DOHH2 (cell line): ENCODE results near the gene CD2AP.

Experiments used
- H3F3A ChIP-seq: fragments of 200-600 bp; sonication (generic), shearing (Covaris generic); 2 replicates; pipeline ENCODE4 v1.6.0; 2016; ENCODE audit warnings: antibody characterized with exemption, mild to moderate bottlenecking; ENCODE audit not compliant: control insufficient read depth, insufficient read depth
- H3K27ac ChIP-seq: fragments of 200-600 bp; sonication (generic); 2 replicates; pipeline ENCODE4 v1.5.1; 2014; ENCODE audit warnings: low read depth, mild to moderate bottlenecking, low read length, moderate library complexity
- H3K27me3 ChIP-seq: fragments of 200-600 bp; sonication (generic); 2 replicates; pipeline ENCODE4 v1.6.1; 2014; ENCODE audit warnings: mild to moderate bottlenecking, low read length, mixed read lengths; ENCODE audit not compliant: control insufficient read depth
- H3K36me3 ChIP-seq: fragments of 200-600 bp; sonication (generic); 2 replicates; pipeline ENCODE4 v1.6.1; 2014; ENCODE audit warnings: mild to moderate bottlenecking, low read length, moderate library complexity, mixed read lengths; ENCODE audit not compliant: control insufficient read depth
- H3K4me1 ChIP-seq: fragments of 200-600 bp; sonication (generic); 2 replicates; pipeline ENCODE4 v1.6.1; 2014; ENCODE audit warnings: mild to moderate bottlenecking, low read length, mixed read lengths; ENCODE audit not compliant: control insufficient read depth
- H3K4me2 ChIP-seq: fragments of 200-600 bp; sonication (generic); 2 replicates; pipeline ENCODE4 v1.6.0; 2014; ENCODE audit warnings: mild to moderate bottlenecking, low read length, moderate library complexity
- H3K4me3 ChIP-seq: fragments of 200-600 bp; sonication (generic); 2 replicates; pipeline ENCODE4 v1.5.1; 2014; ENCODE audit warnings: mild to moderate bottlenecking, low read length, mixed read lengths
- H3K79me2 ChIP-seq: fragments of 200-600 bp; sonication (generic); 2 replicates; pipeline ENCODE4 v1.6.1; 2014; ENCODE audit warnings: mild to moderate bottlenecking, low read length, mixed read lengths; ENCODE audit not compliant: control insufficient read depth
- H3K9me2 ChIP-seq: fragments of 200-600 bp; sonication (generic); replicated peaks from 2 replicates; pipeline ENCODE4 v1.6.1; 2014; ENCODE audit warnings: mild to moderate bottlenecking, low read length, mixed read lengths; ENCODE audit not compliant: control insufficient read depth
- H3K9me3 ChIP-seq: fragments of 200-600 bp; sonication (generic); 2 replicates; pipeline ENCODE4 v1.6.1; 2014; ENCODE audit warnings: antibody characterized with exemption, low read length, mixed read lengths; ENCODE audit not compliant: control insufficient read depth, insufficient read depth
- H4K20me1 ChIP-seq: fragments of 200-600 bp; sonication (generic); 2 replicates; pipeline ENCODE4 v1.6.0; 2014; ENCODE audit warnings: low read depth, mild to moderate bottlenecking, antibody characterized with exemption, low read length, moderate library complexity; ENCODE audit not compliant: control insufficient read depth, insufficient read depth
- EZH2phosphoT487 ChIP-seq: fragments of 200-600 bp; sonication (generic); IDR thresholded peaks from 2 replicates; pipeline ENCODE4 v1.6.1; 2017; ENCODE audit warnings: borderline replicate concordance, mild to moderate bottlenecking, antibody characterized with exemption, low read length, moderate library complexity, mixed read lengths
- TF ChIP-seq, protein P1 (sequence below): fragments of 200-600 bp; sonication (generic); IDR thresholded peaks from one replicate; pipeline ENCODE4 v1.5.1; 2014; ENCODE audit warnings: antibody characterized with exemption, mild to moderate bottlenecking, low read depth, low read length; ENCODE audit not compliant: poor library complexity, severe bottlenecking

The CD2AP gene

DNA sequence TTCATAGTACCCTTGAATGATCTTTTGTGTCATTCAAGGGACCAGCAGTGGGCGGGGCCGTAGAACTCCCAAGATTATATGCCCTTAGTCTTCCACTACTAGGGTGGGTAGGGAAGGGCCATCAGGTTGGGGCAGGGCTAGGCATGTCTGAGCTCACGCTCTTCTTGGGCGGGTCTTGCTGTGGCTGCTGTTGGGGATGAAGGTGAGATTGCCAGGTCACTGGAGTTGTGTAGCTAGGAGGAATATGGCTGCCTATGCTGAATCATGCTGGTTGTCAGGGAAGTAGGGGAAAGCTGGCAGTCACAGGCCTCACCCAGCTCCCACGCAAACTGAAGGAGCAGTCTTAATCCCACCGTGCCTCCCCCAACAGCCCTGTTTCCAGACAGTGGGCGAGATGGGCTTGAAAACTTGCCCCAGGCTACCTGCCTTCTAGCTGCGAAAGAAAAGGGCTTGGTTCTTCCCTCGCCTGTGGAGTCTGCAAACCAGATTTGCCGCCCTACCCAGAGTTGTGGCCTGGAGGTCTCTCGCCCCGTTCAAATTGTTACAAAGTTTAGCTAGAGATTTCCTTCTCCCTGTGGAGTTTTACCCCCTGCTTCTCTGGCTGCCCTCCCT, 144.4 kb downstream of the CD2AP start:
- Histone ChIP-seq H3K4me2 (no peak overlapping the region), H4K20me1 (no peaks in the 10 kb centered on the region), H3K27ac (no peak overlapping the region), H3K79me2 (no peaks in the 10 kb centered on the region), H3F3A (peaks cover 2% of the 10 kb centered on the region; the same call in 1 of the 2 replicates), H3K4me3 (no peak overlapping the region), H3K36me3 (peaks cover 47% of the 10 kb centered on the region), H3K9me3 (no peaks in the 10 kb centered on the region), H3K9me2 (no peaks in the 10 kb centered on the region), H3K27me3 (no peaks in the 10 kb centered on the region), H3K4me1 (no peaks in the 10 kb centered on the region)
- no peak for TF ChIP-seq EZH2phosphoT487
- TF ChIP-seq, protein P1, sequence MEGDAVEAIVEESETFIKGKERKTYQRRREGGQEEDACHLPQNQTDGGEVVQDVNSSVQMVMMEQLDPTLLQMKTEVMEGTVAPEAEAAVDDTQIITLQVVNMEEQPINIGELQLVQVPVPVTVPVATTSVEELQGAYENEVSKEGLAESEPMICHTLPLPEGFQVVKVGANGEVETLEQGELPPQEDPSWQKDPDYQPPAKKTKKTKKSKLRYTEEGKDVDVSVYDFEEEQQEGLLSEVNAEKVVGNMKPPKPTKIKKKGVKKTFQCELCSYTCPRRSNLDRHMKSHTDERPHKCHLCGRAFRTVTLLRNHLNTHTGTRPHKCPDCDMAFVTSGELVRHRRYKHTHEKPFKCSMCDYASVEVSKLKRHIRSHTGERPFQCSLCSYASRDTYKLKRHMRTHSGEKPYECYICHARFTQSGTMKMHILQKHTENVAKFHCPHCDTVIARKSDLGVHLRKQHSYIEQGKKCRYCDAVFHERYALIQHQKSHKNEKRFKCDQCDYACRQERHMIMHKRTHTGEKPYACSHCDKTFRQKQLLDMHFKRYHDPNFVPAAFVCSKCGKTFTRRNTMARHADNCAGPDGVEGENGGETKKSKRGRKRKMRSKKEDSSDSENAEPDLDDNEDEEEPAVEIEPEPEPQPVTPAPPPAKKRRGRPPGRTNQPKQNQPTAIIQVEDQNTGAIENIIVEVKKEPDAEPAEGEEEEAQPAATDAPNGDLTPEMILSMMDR = no peak

DNA sequence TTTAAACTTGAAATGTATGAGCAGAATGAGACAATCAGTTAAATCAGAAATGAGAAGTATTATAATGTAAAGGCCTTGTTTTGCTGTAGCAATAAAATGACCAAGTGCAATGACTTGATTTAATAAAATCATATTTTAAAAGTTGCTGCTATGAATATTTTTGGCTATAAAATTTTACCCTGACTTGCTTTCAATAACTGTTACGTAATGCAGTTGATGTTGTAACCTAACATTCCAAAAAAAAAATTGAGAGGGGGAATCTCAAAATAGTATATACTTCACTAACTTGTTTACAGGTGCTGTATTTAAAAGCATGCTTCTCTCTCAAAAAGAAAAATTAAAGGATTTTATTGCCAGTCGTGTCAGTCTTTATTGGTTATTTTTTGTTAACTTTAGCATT, 149.2 kb downstream of the CD2AP start:
- Histone ChIP-seq H3K27me3 (no peaks in the 10 kb centered on the region; the same call in 1 of the 2 replicates), H3K4me2 (no peak overlapping the region), H3K4me1 (no peaks in the 10 kb centered on the region), H4K20me1 (no peaks in the 10 kb centered on the region), H3K4me3 (no peak overlapping the region), H3K9me3 (no peaks in the 10 kb centered on the region), H3K9me2 (no peaks in the 10 kb centered on the region), H3F3A (peaks cover 9% of the 10 kb centered on the region; the same call in 1 of the 2 replicates), H3K36me3 (peaks cover 17% of the 10 kb centered on the region), H3K27ac (no peak overlapping the region), H3K79me2 (no peaks in the 10 kb centered on the region)
- no peak for TF ChIP-seq EZH2phosphoT487
- TF ChIP-seq, protein P1 = no peak

DNA sequence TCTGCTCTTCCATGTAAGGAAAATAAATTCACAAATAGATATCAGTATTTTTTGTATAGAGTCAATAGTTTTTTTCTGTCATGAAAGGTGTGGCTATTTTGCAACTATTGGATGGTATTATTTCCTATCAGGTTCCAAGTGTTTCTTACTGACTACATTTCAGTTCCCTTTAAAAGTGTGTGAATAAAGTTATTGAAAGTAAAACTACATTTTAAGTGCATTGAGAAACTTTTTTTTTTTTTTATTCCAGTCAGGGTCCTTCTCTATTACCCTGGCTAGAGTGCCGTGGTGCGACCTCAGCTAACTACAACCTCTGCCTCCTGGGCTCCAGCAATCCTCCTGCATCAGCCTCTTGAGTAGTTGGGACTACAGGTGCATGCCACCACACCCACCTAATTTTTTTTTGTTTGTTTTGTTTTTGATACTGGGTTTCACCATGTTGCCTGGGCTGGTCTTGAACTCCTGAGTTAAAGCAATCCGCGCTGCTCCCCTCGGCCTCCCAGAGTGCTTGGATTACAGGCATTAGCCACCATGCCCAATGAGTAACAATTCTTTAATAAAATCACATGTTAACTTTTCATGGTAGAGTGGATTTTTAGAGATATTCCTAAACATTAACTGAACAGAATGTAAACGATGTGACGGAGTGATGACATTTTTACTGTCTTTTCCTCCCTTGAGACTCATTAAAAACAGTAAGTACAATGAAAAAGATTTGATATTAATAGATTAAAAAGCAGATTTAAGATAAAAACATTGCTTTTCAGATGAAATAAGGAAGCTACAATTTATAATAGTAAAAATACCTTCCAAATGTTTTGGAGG, 151.1 kb downstream of the CD2AP start:
- Histone ChIP-seq H3K9me3 (no peaks in the 10 kb centered on the region), H3K79me2 (no peaks in the 10 kb centered on the region), H4K20me1 (no peaks in the 10 kb centered on the region), H3K36me3 (peaks cover 4% of the 10 kb centered on the region; the same call in 1 of the 2 replicates), H3K4me1 (no peaks in the 10 kb centered on the region), H3K27me3 (peaks cover 3% of the 10 kb centered on the region), H3K4me2 (no peak overlapping the region), H3K4me3 (no peak overlapping the region), H3K27ac (no peak overlapping the region), H3K9me2 (no peaks in the 10 kb centered on the region), H3F3A (peaks cover 9% of the 10 kb centered on the region; the same call in 1 of the 2 replicates)
- TF ChIP-seq EZH2phosphoT487 = no peak
- TF ChIP-seq, protein P1 = no peak
